HCT116 (cell line): ENCODE results near the gene PADI2. TPM values are rescaled to one million over a fixed set of nuclear protein-coding genes. Genes with fewer than 3 reads are reported as not detected.

ENCODE experiments used
- CTCF ChIP-seq, 3 experiments: fragments of 200-600 bp in 1 of 3; sonication (generic) in 1 of 3; IDR thresholded peaks in 2 of 3; conservative IDR thresholded peaks in 1 of 3; 2 replicates each; pipeline ENCODE4 v1.5.1; 2012 to 2017; ENCODE audit warnings: low read depth in 2 of 3, low read length in 2 of 3, antibody characterized with exemption in 1 of 3, borderline replicate concordance in 1 of 3, control low read depth in 1 of 3, mild to moderate bottlenecking in 1 of 3, mixed read lengths in 1 of 3, mixed run types in 1 of 3, moderate library complexity in 1 of 3; ENCODE audit not compliant: insufficient read depth in 1 of 3
- ELF1 ChIP-seq: IDR thresholded peaks from 2 replicates; pipeline ENCODE4 v1.6.1; 2012; ENCODE audit warnings: low read depth, borderline replicate concordance
- EZH2 ChIP-seq: fragments of 200-600 bp; sonication (generic); IDR thresholded peaks from 2 replicates; pipeline ENCODE4 v1.6.1; 2017; ENCODE audit warnings: antibody characterized with exemption, mixed run types
- REST ChIP-seq: IDR thresholded peaks from 2 replicates; pipeline ENCODE4 v1.6.1; 2012; ENCODE audit warnings: low read depth
- ZBTB33 ChIP-seq: IDR thresholded peaks from 2 replicates; pipeline ENCODE4 v1.6.1; 2011; ENCODE audit warnings: mild to moderate bottlenecking, low read length, moderate library complexity; ENCODE audit not compliant: insufficient replicate concordance; ENCODE audit errors: extremely low read depth
- ZFX ChIP-seq: fragments of 450-650 bp; IDR thresholded peaks from 2 replicates; pipeline ENCODE4 v1.6.1; 2017
- total RNA-seq: library from RNA; stranded (reverse); gene quantifications from one replicate; pipeline ENCODE4 v1.2.1, GENCODE V29; 2021; ENCODE audit not compliant: unreplicated experiment

The PADI2 gene
- total RNA-seq, 1 experiment from 2014 or later, result 2.7 TPM

GRCh38 chr1:17128361-17128760 lies 9.1 kb upstream of the PADI2 start (continued):
- no peak for TF ChIP-seq ZBTB33
- TF ChIP-seq ELF1, result no peak
- TF ChIP-seq REST, result no peak
- no peak for TF ChIP-seq EZH2
- no peak for TF ChIP-seq CTCF (IDR thresholded peaks at IDR 0.05 in 2 of 3, conservative IDR thresholded peaks at IDR 0.05 in 1 of 3; ENCODE audit: borderline replicate concordance in 1 of 3, insufficient read depth in 1 of 3, low read depth in 2 of 3, low read length in 2 of 3)
- no peak for TF ChIP-seq ZFX
